ENCODE data around the gene RIOX2. TPM values are rescaled to one million over a fixed set of nuclear protein-coding genes. Genes with fewer than 3 reads are reported as not detected.

Gene RIOX2
- total RNA-seq, 4 donors from 2014 or later = 22.3 to 32.0 (median 24.4) TPM

DNA sequence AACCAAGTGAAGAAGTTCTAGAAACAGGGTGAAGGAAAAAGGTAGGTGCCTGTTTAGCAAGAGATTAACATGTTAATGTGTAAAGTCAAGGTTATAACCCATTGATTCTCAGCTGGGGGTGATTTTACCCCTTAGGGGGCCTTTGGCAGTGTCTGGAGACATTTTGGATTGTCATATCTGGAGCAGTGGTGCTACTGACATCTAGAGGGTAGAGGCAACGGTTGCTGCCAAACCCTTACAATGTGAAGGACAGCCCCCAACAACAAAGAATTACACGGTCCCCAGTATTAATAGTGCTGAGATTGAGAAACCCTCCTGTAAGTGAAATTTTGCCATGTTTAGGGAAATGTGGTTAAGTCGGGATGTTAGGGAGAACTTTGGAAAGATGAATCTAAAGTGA, 75.7 kb downstream of the RIOX2 start:
- no peak overlapping the region for H3K27ac ChIP-seq
- no peaks in the 10 kb centered on the region for H3K9me3 ChIP-seq
- H3K27me3 ChIP-seq = no peaks in the 10 kb centered on the region
- no peak overlapping the region for H3K4me3 ChIP-seq
- TF ChIP-seq, protein P1, sequence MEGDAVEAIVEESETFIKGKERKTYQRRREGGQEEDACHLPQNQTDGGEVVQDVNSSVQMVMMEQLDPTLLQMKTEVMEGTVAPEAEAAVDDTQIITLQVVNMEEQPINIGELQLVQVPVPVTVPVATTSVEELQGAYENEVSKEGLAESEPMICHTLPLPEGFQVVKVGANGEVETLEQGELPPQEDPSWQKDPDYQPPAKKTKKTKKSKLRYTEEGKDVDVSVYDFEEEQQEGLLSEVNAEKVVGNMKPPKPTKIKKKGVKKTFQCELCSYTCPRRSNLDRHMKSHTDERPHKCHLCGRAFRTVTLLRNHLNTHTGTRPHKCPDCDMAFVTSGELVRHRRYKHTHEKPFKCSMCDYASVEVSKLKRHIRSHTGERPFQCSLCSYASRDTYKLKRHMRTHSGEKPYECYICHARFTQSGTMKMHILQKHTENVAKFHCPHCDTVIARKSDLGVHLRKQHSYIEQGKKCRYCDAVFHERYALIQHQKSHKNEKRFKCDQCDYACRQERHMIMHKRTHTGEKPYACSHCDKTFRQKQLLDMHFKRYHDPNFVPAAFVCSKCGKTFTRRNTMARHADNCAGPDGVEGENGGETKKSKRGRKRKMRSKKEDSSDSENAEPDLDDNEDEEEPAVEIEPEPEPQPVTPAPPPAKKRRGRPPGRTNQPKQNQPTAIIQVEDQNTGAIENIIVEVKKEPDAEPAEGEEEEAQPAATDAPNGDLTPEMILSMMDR (IDR thresholded peaks at IDR 0.05) = no peak
- no peak for TF ChIP-seq POLR2A (IDR thresholded peaks at IDR 0.05)
- TF ChIP-seq EP300 (IDR thresholded peaks at IDR 0.05) = no peak
- no peak for TF ChIP-seq POLR2AphosphoS5 (IDR thresholded peaks at IDR 0.05)
- 92% methylated on average over 2 to 3 of the region's 3 CpGs for WGBS, 2 donors (ENCODE audit: low coverage in 1 of 2)
- H3K36me3 ChIP-seq = peaks cover 0 to 62% of the 10 kb centered on the region in 2 donors
- no peaks in the 10 kb centered on the region for H3K4me1 ChIP-seq
- ATAC-seq = no peak

DNA sequence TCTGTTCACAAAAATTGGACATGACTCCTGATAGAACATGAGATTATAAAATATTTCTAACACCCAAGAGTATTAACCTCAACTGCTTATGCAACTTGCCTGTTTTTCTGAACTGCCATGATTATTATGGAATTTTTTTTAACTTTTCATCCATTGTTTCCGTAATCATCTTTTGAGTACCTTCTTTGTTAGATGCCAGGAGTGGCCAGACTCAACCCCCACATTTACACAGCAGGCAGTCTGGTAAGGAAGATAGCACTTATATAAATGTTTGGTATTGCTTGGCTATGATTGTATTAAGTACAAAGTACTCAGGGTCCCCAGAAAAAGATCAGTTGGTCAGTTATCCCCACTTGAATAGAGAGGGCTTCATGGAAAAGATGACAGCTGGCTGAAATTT, 76.1 kb downstream of the RIOX2 start:
- Histone ChIP-seq H3K9me3 (no peaks in the 10 kb centered on the region), H3K27me3 (no peaks in the 10 kb centered on the region), H3K4me3 (no peak overlapping the region), H3K27ac (no peak overlapping the region), H3K4me1 (no peaks in the 10 kb centered on the region), H3K36me3 (peaks cover 0 to 66% of the 10 kb centered on the region in 2 donors)
- TF ChIP-seq POLR2A (IDR thresholded peaks at IDR 0.05) (no peak), POLR2AphosphoS5 (IDR thresholded peaks at IDR 0.05) (no peak), EP300 (IDR thresholded peaks at IDR 0.05) (no peak)
- TF ChIP-seq, protein P1 (IDR thresholded peaks at IDR 0.05) = no peak
- 100% methylated on average over 1 of the region's 1 CpG for WGBS, 2 donors (ENCODE audit: low coverage in 1 of 2)
- no peak for ATAC-seq

DNA sequence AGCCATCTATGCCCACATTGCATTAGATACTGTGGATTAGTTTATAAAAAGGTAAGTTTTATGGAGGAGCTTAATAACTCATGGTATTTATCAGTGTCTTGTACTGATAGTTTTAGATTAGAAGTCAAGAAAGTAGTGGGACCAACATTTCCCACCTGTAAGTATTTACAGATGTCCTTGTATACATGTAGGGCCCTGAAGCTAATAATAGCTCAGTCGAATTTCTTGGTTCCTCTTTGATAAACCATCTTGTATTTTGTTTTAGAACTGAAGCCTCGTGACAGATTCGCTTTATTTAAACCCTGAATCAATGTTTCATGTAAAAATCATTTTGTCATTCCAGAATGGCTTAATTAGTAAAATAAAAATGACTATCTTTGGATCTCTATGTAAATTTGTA, 77.0 kb downstream of the RIOX2 start:
- ATAC-seq = no peak
- Histone ChIP-seq H3K36me3 (peaks cover 0 to 59% of the 10 kb centered on the region in 2 donors), H3K27ac (no peak overlapping the region), H3K9me3 (no peaks in the 10 kb centered on the region), H3K4me1 (no peaks in the 10 kb centered on the region), H3K4me3 (no peak overlapping the region), H3K27me3 (no peaks in the 10 kb centered on the region)
- WGBS, 2 donors (ENCODE audit: low coverage in 1 of 2) = 90 to 91% methylated on average over 3 of the region's 3 CpGs
- TF ChIP-seq POLR2A (IDR thresholded peaks at IDR 0.05) (no peak), POLR2AphosphoS5 (IDR thresholded peaks at IDR 0.05) (no peak), EP300 (IDR thresholded peaks at IDR 0.05) (no peak)
- TF ChIP-seq, protein P1 (IDR thresholded peaks at IDR 0.05) = no peak

DNA sequence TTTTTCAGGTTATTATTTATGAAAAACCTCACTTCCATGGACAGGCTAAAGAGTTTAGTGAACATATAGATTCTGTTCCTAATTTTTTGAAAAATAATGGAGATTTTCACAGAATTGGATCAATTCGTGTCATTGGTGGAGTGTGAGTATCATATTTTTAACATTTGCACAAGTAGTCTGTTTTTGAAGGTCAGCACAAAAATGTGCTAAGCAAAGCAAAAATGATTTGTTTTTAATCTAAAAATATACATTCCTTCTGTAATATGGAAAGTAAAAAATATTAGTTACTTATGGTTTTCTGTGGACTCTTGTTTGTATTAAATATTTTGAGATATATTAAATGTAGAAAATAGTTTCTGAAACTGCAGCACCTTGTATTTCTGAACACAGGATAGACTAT, 79.4 kb downstream of the RIOX2 start:
- TF ChIP-seq, protein P1 (IDR thresholded peaks at IDR 0.05) = no peak
- TF ChIP-seq POLR2AphosphoS5 (IDR thresholded peaks at IDR 0.05) (no peak), POLR2A (IDR thresholded peaks at IDR 0.05) (no peak), EP300 (IDR thresholded peaks at IDR 0.05) (no peak)
- no peak for ATAC-seq
- WGBS, 2 donors (ENCODE audit: low coverage in 1 of 2) = 86 to 91% methylated on average over 1 of the region's 1 CpG
- Histone ChIP-seq H3K27me3 (no peaks in the 10 kb centered on the region), H3K4me1 (no peaks in the 10 kb centered on the region), H3K4me3 (no peak overlapping the region), H3K36me3 (peaks cover 0 to 70% of the 10 kb centered on the region in 2 donors), H3K27ac (no peak overlapping the region), H3K9me3 (no peaks in the 10 kb centered on the region)

Other genes with a start within 250 kb of the RIOX2 start
- gene ARL6, start 207.7 kb downstream of the RIOX2 start, total RNA-seq = 10 to 100 TPM in 2 of 4 donors, 1 to 10 TPM in 2; 7.3 to 17.1 (median 12.1) TPM
- 10 to 100 TPM; 22.2 to 52.4 (median 28.9) TPM for gene CRYBG3, start 150.4 kb downstream of the RIOX2 start, total RNA-seq
- not detected for gene GABRR3, start 62.9 kb upstream of the RIOX2 start, total RNA-seq
- gene OR5AC2, start 114.7 kb upstream of the RIOX2 start, total RNA-seq = not detected
- not detected for gene OR5H1, start 158.3 kb upstream of the RIOX2 start, total RNA-seq
- gene OR5H14, start 175.0 kb upstream of the RIOX2 start, total RNA-seq = under 1 TPM in 1 of 4 donors, not detected in 3; 0.04 TPM
- gene OR5H15, start 194.3 kb upstream of the RIOX2 start, total RNA-seq = not detected

Data from gastroesophageal sphincter (tissue), 4 donors.